Measurements from ENCODE around the gene PRF1.
"Not testable (repeated sequence)": the region's sequence is repeated elsewhere in the genome, so short reads cannot be mapped to it uniquely, and the experiment has no call there.

PRF1 gene

GRCh38 chr10:70616761-70617160 lies 14.2 kb upstream of the PRF1 start:
- DNase-seq, result no peak

GRCh38 chr10:70615784-70616522 lies 13.4 kb upstream of the PRF1 start:
- no peak for DNase-seq

- no peak for DNase-seq
Measured at GRCh38 chr10:70615211-70615610, 12.7 kb upstream of the PRF1 start.

- DNase-seq, result not testable (repeated sequence)
Measured at GRCh38 chr10:70614364-70614763, 11.8 kb upstream of the PRF1 start.

GRCh38 chr10:70613941-70614340 lies 11.4 kb upstream of the PRF1 start:
- DNase-seq, result no peak

GRCh38 chr10:70607936-70608335 lies 5.4 kb upstream of the PRF1 start:
- no peak for DNase-seq

- DNase-seq, result no peak
Measured at GRCh38 chr10:70605161-70605560, 2.6 kb upstream of the PRF1 start.

- DNase-seq, result no peak
Measured at GRCh38 chr10:70604106-70604505, 1.6 kb upstream of the PRF1 start.

- peak; percentile 83 for DNase-seq
Measured at GRCh38 chr10:70603449-70603801, 884 bp upstream of the PRF1 start.

GRCh38 chr10:70601746-70602145 lies 795 bp downstream of the PRF1 start:
- peak; percentile 21 for DNase-seq

- no peak for DNase-seq
Measured at GRCh38 chr10:70600512-70601395, 1.8 kb downstream of the PRF1 start.

GRCh38 chr10:70599791-70600190 lies 2.8 kb downstream of the PRF1 start:
- DNase-seq, result no peak

- DNase-seq, result no peak
Measured at GRCh38 chr10:70599319-70599718, 3.2 kb downstream of the PRF1 start.

- no peak for DNase-seq
Measured at GRCh38 chr10:70598857-70599295, 3.7 kb downstream of the PRF1 start.

GRCh38 chr10:70597856-70598815 lies 4.4 kb downstream of the PRF1 start:
- DNase-seq, result no peak

- no peak for DNase-seq
Measured at GRCh38 chr10:70596860-70597809, 5.4 kb downstream of the PRF1 start.

GRCh38 chr10:70596110-70596798 lies 6.3 kb downstream of the PRF1 start:
- no peak for DNase-seq

GRCh38 chr10:70595566-70596016 lies 7.0 kb downstream of the PRF1 start:
- DNase-seq, result no peak

- DNase-seq, result no peak
Measured at GRCh38 chr10:70594161-70594560, 8.4 kb downstream of the PRF1 start.

GRCh38 chr10:70593513-70593890 lies 9.0 kb downstream of the PRF1 start:
- no peak for DNase-seq
